ENCODE measurements around the gene KHDRBS2. TPM values are rescaled to one million over a fixed set of nuclear protein-coding genes. Genes with fewer than 3 reads are reported as not detected.

The KHDRBS2 gene
- total RNA-seq, 2 experiments from 2014 or later: not detected

GRCh38 chr6:62059901-62060300 is 226.1 kb downstream of the KHDRBS2 start:
- H3K9me3 Mint-ChIP-seq (ENCODE audit: insufficient read depth): peaks cover 7% of the 10 kb centered on the region
- ATAC-seq: no peak
- H3K36me3 Mint-ChIP-seq (ENCODE audit: low read depth): no peaks in the 10 kb centered on the region
- POLR2A ChIA-PET: no interaction called here
- H3K4me1 Mint-ChIP-seq (ENCODE audit: low read depth): no peaks in the 10 kb centered on the region
- DNase-seq: no peak
- no peak overlapping the region for H3K4me3 Mint-ChIP-seq
- H3K27ac Mint-ChIP-seq: no peak overlapping the region
- H3K27me3 Mint-ChIP-seq (ENCODE audit: low read depth): no peaks in the 10 kb centered on the region
- CTCF ChIA-PET: no interaction called here

- Mint-ChIP-seq H3K36me3 (ENCODE audit: low read depth) (no peaks in the 10 kb centered on the region), H3K9me3 (ENCODE audit: insufficient read depth) (peaks cover 8% of the 10 kb centered on the region), H3K27me3 (ENCODE audit: low read depth) (no peaks in the 10 kb centered on the region), H3K4me3 (no peak overlapping the region), H3K27ac (no peak overlapping the region), H3K4me1 (ENCODE audit: low read depth) (no peaks in the 10 kb centered on the region)
- POLR2A ChIA-PET: no interaction called here
- ATAC-seq (no peak), DNase-seq (no peak)
- CTCF ChIA-PET: no interaction called here
These were observed 228.7 kb downstream of the KHDRBS2 start for GRCh38 chr6:62057300-62057699.

- Mint-ChIP-seq H3K4me1 (ENCODE audit: low read depth) (no peaks in the 10 kb centered on the region), H3K27me3 (ENCODE audit: low read depth) (no peaks in the 10 kb centered on the region), H3K9me3 (ENCODE audit: insufficient read depth) (peaks cover 12% of the 10 kb centered on the region), H3K36me3 (ENCODE audit: low read depth) (no peaks in the 10 kb centered on the region), H3K27ac (no peak overlapping the region), H3K4me3 (no peak overlapping the region)
- CTCF ChIA-PET: no interaction called here
- POLR2A ChIA-PET: no interaction called here
- DNase-seq (no peak), ATAC-seq (no peak)
These were observed 240.5 kb downstream of the KHDRBS2 start for GRCh38 chr6:62045502-62045901.

GRCh38 chr6:62043084-62043483 is 242.9 kb downstream of the KHDRBS2 start:
- Mint-ChIP-seq H3K9me3 (ENCODE audit: insufficient read depth) (peaks cover 18% of the 10 kb centered on the region), H3K4me3 (no peak overlapping the region), H3K36me3 (ENCODE audit: low read depth) (no peaks in the 10 kb centered on the region), H3K27me3 (ENCODE audit: low read depth) (no peaks in the 10 kb centered on the region), H3K27ac (no peak overlapping the region), H3K4me1 (ENCODE audit: low read depth) (no peaks in the 10 kb centered on the region)
- ChIA-PET CTCF (interaction anchor here (0.6 kb wide), 1 partner anchor 21 kb away, joined by 3 read pairs; no protein-coding TSS in a partner anchor), POLR2A (no interaction called here)
- no peak for ATAC-seq
- DNase-seq: no peak

- ChIA-PET POLR2A (no interaction called here), CTCF (no interaction called here)
- Mint-ChIP-seq H3K4me3 (no peak overlapping the region), H3K4me1 (ENCODE audit: low read depth) (no peaks in the 10 kb centered on the region), H3K27ac (no peak overlapping the region), H3K27me3 (ENCODE audit: low read depth) (no peaks in the 10 kb centered on the region), H3K36me3 (ENCODE audit: low read depth) (no peaks in the 10 kb centered on the region), H3K9me3 (ENCODE audit: insufficient read depth) (peaks cover 19% of the 10 kb centered on the region)
- no peak for ATAC-seq
- DNase-seq: no peak
These were observed 243.6 kb downstream of the KHDRBS2 start for GRCh38 chr6:62042429-62042828.

- ChIA-PET CTCF (no interaction called here), POLR2A (no interaction called here)
- no peak overlapping the region for H3K4me3 Mint-ChIP-seq
These were observed 246.4 kb downstream of the KHDRBS2 start for GRCh38 chr6:62039605-62040004.

GRCh38 chr6:62037445-62037844 is 248.6 kb downstream of the KHDRBS2 start:
- H3K4me1 Mint-ChIP-seq (ENCODE audit: low read depth): no peaks in the 10 kb centered on the region
- H3K27ac Mint-ChIP-seq: no peak overlapping the region
- no peaks in the 10 kb centered on the region for H3K27me3 Mint-ChIP-seq (ENCODE audit: low read depth)
- no peak overlapping the region for H3K4me3 Mint-ChIP-seq
- no peak for DNase-seq
- ChIA-PET CTCF (no interaction called here), POLR2A (no interaction called here)
- H3K36me3 Mint-ChIP-seq (ENCODE audit: low read depth): no peaks in the 10 kb centered on the region
- ATAC-seq: no peak
- peaks cover 22% of the 10 kb centered on the region for H3K9me3 Mint-ChIP-seq (ENCODE audit: insufficient read depth)

More at GRCh38 chr6:62039605-62040004, 246.4 kb downstream of the KHDRBS2 start:
- Mint-ChIP-seq H3K4me1 (ENCODE audit: low read depth) (no peaks in the 10 kb centered on the region), H3K27ac (no peak overlapping the region), H3K36me3 (ENCODE audit: low read depth) (no peaks in the 10 kb centered on the region), H3K9me3 (ENCODE audit: insufficient read depth) (peaks cover 14% of the 10 kb centered on the region), H3K27me3 (ENCODE audit: low read depth) (no peaks in the 10 kb centered on the region)
- no peak for DNase-seq
- no peak for ATAC-seq

GRCh38 chr6:62035952-62036351 is 250.1 kb downstream of the KHDRBS2 start:
- ATAC-seq (no peak), DNase-seq (no peak)
- Mint-ChIP-seq H3K9me3 (ENCODE audit: insufficient read depth) (peaks cover 22% of the 10 kb centered on the region), H3K4me3 (no peak overlapping the region), H3K4me1 (ENCODE audit: low read depth) (no peaks in the 10 kb centered on the region), H3K36me3 (ENCODE audit: low read depth) (no peaks in the 10 kb centered on the region), H3K27ac (no peak overlapping the region), H3K27me3 (ENCODE audit: low read depth) (no peaks in the 10 kb centered on the region)
- ChIA-PET POLR2A (no interaction called here), CTCF (no interaction called here)

GRCh38 chr6:62013719-62014118 is 272.3 kb downstream of the KHDRBS2 start:
- ChIA-PET POLR2A (no interaction called here), CTCF (no interaction called here)
- Mint-ChIP-seq H3K4me1 (ENCODE audit: low read depth) (no peaks in the 10 kb centered on the region), H3K9me3 (ENCODE audit: insufficient read depth) (peaks cover 8% of the 10 kb centered on the region), H3K27me3 (ENCODE audit: low read depth) (no peaks in the 10 kb centered on the region), H3K4me3 (no peak overlapping the region), H3K27ac (no peak overlapping the region), H3K36me3 (ENCODE audit: low read depth) (no peaks in the 10 kb centered on the region)
- ATAC-seq: no peak
- no peak for DNase-seq

GRCh38 chr6:62009445-62009844 is 276.6 kb downstream of the KHDRBS2 start:
- ChIA-PET POLR2A (no interaction called here), CTCF (no interaction called here)
- ATAC-seq: no peak
- H3K4me1 Mint-ChIP-seq (ENCODE audit: low read depth): no peaks in the 10 kb centered on the region
- no peaks in the 10 kb centered on the region for H3K27me3 Mint-ChIP-seq (ENCODE audit: low read depth)
- H3K36me3 Mint-ChIP-seq (ENCODE audit: low read depth): no peaks in the 10 kb centered on the region
- no peak overlapping the region for H3K27ac Mint-ChIP-seq
- no peak for DNase-seq
- H3K9me3 Mint-ChIP-seq (ENCODE audit: insufficient read depth): peaks cover 4% of the 10 kb centered on the region
- H3K4me3 Mint-ChIP-seq: no peak overlapping the region

GRCh38 chr6:61989616-61990015 is 296.4 kb downstream of the KHDRBS2 start:
- no peak for DNase-seq
- Mint-ChIP-seq H3K9me3 (ENCODE audit: insufficient read depth) (peaks cover 11% of the 10 kb centered on the region), H3K4me3 (no peak overlapping the region), H3K27me3 (ENCODE audit: low read depth) (no peaks in the 10 kb centered on the region), H3K4me1 (ENCODE audit: low read depth) (no peaks in the 10 kb centered on the region), H3K36me3 (ENCODE audit: low read depth) (no peaks in the 10 kb centered on the region), H3K27ac (no peak overlapping the region)
- ATAC-seq: no peak
- ChIA-PET CTCF (no interaction called here), POLR2A (no interaction called here)

- peaks cover 10% of the 10 kb centered on the region for H3K9me3 Mint-ChIP-seq (ENCODE audit: insufficient read depth)
- ChIA-PET POLR2A (no interaction called here), CTCF (no interaction called here)
- H3K27me3 Mint-ChIP-seq (ENCODE audit: low read depth): no peaks in the 10 kb centered on the region
- H3K4me3 Mint-ChIP-seq: no peak overlapping the region
- H3K27ac Mint-ChIP-seq: no peak overlapping the region
- no peaks in the 10 kb centered on the region for H3K4me1 Mint-ChIP-seq (ENCODE audit: low read depth)
- ATAC-seq (no peak), DNase-seq (no peak)
- H3K36me3 Mint-ChIP-seq (ENCODE audit: low read depth): no peaks in the 10 kb centered on the region
These were observed 305.4 kb downstream of the KHDRBS2 start for GRCh38 chr6:61980622-61981021.

GRCh38 chr6:61977947-61978346 is 308.1 kb downstream of the KHDRBS2 start:
- Mint-ChIP-seq H3K4me3 (no peak overlapping the region), H3K9me3 (ENCODE audit: insufficient read depth) (peaks cover 10% of the 10 kb centered on the region), H3K27me3 (ENCODE audit: low read depth) (no peaks in the 10 kb centered on the region), H3K36me3 (ENCODE audit: low read depth) (no peaks in the 10 kb centered on the region), H3K4me1 (ENCODE audit: low read depth) (no peaks in the 10 kb centered on the region), H3K27ac (no peak overlapping the region)
- ATAC-seq: no peak
- ChIA-PET CTCF (no interaction called here), POLR2A (no interaction called here)
- no peak for DNase-seq
